Neural cell (in vitro differentiated cells): ENCODE data around the gene TNFRSF4. TPM values are rescaled to one million over a fixed set of nuclear protein-coding genes. Genes with fewer than 3 reads are reported as not detected.

Experiments used
- H2AFZ ChIP-seq: fragments of 200-600, 300-800 bp; sonication (generic), shearing (Covaris generic); 2 replicates; pipeline ENCODE4 v1.6.0; 2014; ENCODE audit warnings: low read depth, mild to moderate bottlenecking, antibody characterized with exemption, low read length, moderate library complexity
- H3F3A ChIP-seq: fragments of 200-600 bp; shearing (Covaris generic); 2 replicates; pipeline ENCODE4 v1.6.1; 2016; ENCODE audit warnings: mild to moderate bottlenecking, moderate library complexity, mixed read lengths, antibody characterized with exemption, low read length; ENCODE audit not compliant: insufficient read depth, poor library complexity, severe bottlenecking
- H3K27ac ChIP-seq: fragments of 200-600, 300-800 bp; sonication (generic), shearing (Covaris generic); 2 replicates; pipeline ENCODE4 v1.5.1; 2014; ENCODE audit warnings: mild to moderate bottlenecking, low read length, moderate library complexity
- H3K27me3 ChIP-seq: fragments of 300-800, 200-600 bp; sonication (generic), shearing (Covaris generic); 2 replicates; pipeline ENCODE4 v1.6.0; 2014; ENCODE audit warnings: mild to moderate bottlenecking, low read depth, low read length, moderate library complexity; ENCODE audit not compliant: insufficient read depth
- H3K36me3 ChIP-seq: fragments of 300-800, 200-600 bp; sonication (generic), shearing (Covaris generic); 2 replicates; pipeline ENCODE4 v1.5.1; 2014; ENCODE audit warnings: mild to moderate bottlenecking, antibody characterized with exemption, low read length, moderate library complexity; ENCODE audit not compliant: insufficient read depth
- H3K4me2 ChIP-seq: fragments of 300-800, 200-600 bp; sonication (generic), shearing (Covaris generic); 2 replicates; pipeline ENCODE4 v1.6.0; 2014; ENCODE audit warnings: mild to moderate bottlenecking, low read length
- H3K4me3 ChIP-seq: fragments of 300-800, 200-600 bp; sonication (generic), shearing (Covaris generic); 2 replicates; pipeline ENCODE4 v1.5.1; 2014; ENCODE audit warnings: mild to moderate bottlenecking, low read length, moderate library complexity
- H3K79me2 ChIP-seq: fragments of 200-600 bp; shearing (Covaris generic); replicated peaks from 2 replicates; pipeline ENCODE4 v1.6.0; 2014; ENCODE audit warnings: mild to moderate bottlenecking, low read length, moderate library complexity; ENCODE audit not compliant: insufficient read depth
- H3K9ac ChIP-seq: fragments of 300-800, 200-600 bp; sonication (generic), shearing (Covaris generic); 2 replicates; pipeline ENCODE4 v1.6.1; 2016; ENCODE audit warnings: mild to moderate bottlenecking, low read length, mixed read lengths
- H3K9me2 ChIP-seq: fragments of 200-600 bp; shearing (Covaris generic); 2 replicates; pipeline ENCODE4 v1.6.1; 2016; ENCODE audit warnings: mild to moderate bottlenecking, low read length, mixed read lengths; ENCODE audit not compliant: insufficient read depth
- H3K9me3 ChIP-seq: fragments of 200-600, 300-800 bp; sonication (generic), shearing (Covaris generic); 2 replicates; pipeline ENCODE4 v1.6.1; 2016; ENCODE audit warnings: mild to moderate bottlenecking, mixed run types, low read length, moderate library complexity, mixed read lengths
- H4K20me1 ChIP-seq: fragments of 200-600 bp; shearing (Covaris generic); 2 replicates; pipeline ENCODE4 v1.6.1; 2016; ENCODE audit warnings: mild to moderate bottlenecking, mixed run types; ENCODE audit not compliant: insufficient read depth
- EP300 ChIP-seq: fragments of 450-650 bp; conservative IDR thresholded peaks from 2 replicates; pipeline ENCODE4 v1.6.1; 2014; ENCODE audit warnings: antibody characterized with exemption, mild to moderate bottlenecking, moderate library complexity; ENCODE audit not compliant: poor library complexity, severe bottlenecking
- EZH2 ChIP-seq: fragments of 200-600, 300-800 bp; shearing (Covaris generic), sonication (generic); IDR thresholded peaks from 2 replicates; pipeline ENCODE4 v1.6.1; 2014; ENCODE audit warnings: antibody characterized with exemption, low read length, borderline replicate concordance, mild to moderate bottlenecking; ENCODE audit not compliant: insufficient read depth, poor library complexity, severe bottlenecking
- MXI1 ChIP-seq: fragments of 450-650 bp; conservative IDR thresholded peaks from 2 replicates; pipeline ENCODE4 v1.6.1; 2014; ENCODE audit warnings: antibody characterized with exemption, mild to moderate bottlenecking; ENCODE audit not compliant: poor library complexity, severe bottlenecking
- POLR2AphosphoS5 ChIP-seq: IDR thresholded peaks from 2 replicates; pipeline ENCODE4 v1.6.1; 2012
- RAD21 ChIP-seq: fragments of 450-650 bp; conservative IDR thresholded peaks from 2 replicates; pipeline ENCODE4 v1.6.1; 2014; ENCODE audit warnings: antibody characterized with exemption, mild to moderate bottlenecking, moderate library complexity
- SMC3 ChIP-seq: fragments of 450-650 bp; conservative IDR thresholded peaks from 2 replicates; pipeline ENCODE4 v1.6.1; 2014; ENCODE audit warnings: antibody characterized with exemption, mild to moderate bottlenecking, moderate library complexity; ENCODE audit not compliant: poor library complexity
- TAF1 ChIP-seq: IDR thresholded peaks from 2 replicates; pipeline ENCODE4 v1.6.1; 2012; ENCODE audit warnings: low read depth
- polyA plus RNA-seq: library from polyadenylated mRNA; depleted of rRNA; stranded (reverse); fragments of >200 nt; gene quantifications from 2 replicates; pipeline ENCODE4 v1.2.3, GENCODE V29; 2014
- TF ChIP-seq, protein P1 (sequence below): fragments of 450-650 bp; IDR thresholded peaks from 2 replicates; pipeline ENCODE4 v1.5.1; 2014; ENCODE audit warnings: antibody characterized with exemption, mild to moderate bottlenecking, moderate library complexity; ENCODE audit not compliant: poor library complexity, severe bottlenecking
- TF ChIP-seq, protein P2 (sequence below): IDR thresholded peaks from 2 replicates; pipeline ENCODE4 v1.6.1; 2012; ENCODE audit warnings: borderline replicate concordance

TNFRSF4 gene
- polyA plus RNA-seq, 1 donor from 2014 or later: not detected

DNA sequence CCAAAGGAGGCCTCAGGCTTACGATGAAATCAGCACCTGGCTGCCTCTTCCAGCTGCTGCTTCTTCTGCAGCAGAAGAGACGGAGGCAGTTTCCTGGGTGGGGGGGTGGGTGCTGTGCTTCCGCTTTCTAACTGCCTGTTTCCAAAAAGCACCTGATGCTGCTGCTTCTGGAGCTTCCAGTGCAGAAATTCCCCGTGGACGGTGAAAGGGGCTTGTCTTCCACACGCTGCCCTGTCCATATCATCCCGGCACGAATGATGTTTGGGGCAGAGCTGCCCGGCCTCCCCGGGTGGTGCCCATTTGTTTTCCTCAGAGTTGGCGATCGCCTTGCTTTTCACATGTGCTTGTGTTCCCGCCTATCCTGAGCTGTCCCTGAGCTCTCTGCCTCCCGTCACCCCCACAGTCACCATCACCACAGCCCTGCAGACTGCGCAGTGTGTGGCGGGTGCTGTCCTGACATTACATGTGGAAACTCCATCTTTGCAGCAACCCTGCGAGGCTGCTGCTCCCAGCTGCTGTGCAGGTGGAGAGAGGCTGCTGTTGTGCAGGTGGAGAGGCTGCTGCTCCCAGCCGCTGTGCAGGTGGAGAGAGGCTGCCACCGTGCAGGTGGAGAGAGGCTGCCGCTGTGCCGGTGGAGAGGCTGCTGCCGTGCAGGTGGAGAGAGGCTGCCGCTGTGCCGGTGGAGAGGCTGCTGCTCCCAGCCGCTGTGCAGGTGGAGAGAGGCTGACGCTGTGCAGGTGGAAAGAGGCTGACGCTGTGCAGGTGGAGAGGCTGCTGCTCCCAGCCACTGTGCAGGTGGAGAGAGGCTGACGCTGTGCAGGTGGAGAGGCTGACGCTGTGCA is 38.5 kb downstream of the TNFRSF4 start:
- no peaks in the 10 kb centered on the region for H3K27me3 ChIP-seq
- no peaks in the 10 kb centered on the region for H3F3A ChIP-seq
- no peak overlapping the region for H3K4me2 ChIP-seq
- no peaks in the 10 kb centered on the region for H3K9me3 ChIP-seq
- no peaks in the 10 kb centered on the region for H3K9me2 ChIP-seq
- H3K79me2 ChIP-seq: no peaks in the 10 kb centered on the region
- no peaks in the 10 kb centered on the region for H3K36me3 ChIP-seq
- no peak overlapping the region for H3K9ac ChIP-seq
- H2AFZ ChIP-seq: no peak overlapping the region
- H3K4me3 ChIP-seq: no peak overlapping the region
- no peaks in the 10 kb centered on the region for H4K20me1 ChIP-seq
- no peak overlapping the region for H3K27ac ChIP-seq
- TF ChIP-seq SMC3: no peak
- TF ChIP-seq, protein P1, sequence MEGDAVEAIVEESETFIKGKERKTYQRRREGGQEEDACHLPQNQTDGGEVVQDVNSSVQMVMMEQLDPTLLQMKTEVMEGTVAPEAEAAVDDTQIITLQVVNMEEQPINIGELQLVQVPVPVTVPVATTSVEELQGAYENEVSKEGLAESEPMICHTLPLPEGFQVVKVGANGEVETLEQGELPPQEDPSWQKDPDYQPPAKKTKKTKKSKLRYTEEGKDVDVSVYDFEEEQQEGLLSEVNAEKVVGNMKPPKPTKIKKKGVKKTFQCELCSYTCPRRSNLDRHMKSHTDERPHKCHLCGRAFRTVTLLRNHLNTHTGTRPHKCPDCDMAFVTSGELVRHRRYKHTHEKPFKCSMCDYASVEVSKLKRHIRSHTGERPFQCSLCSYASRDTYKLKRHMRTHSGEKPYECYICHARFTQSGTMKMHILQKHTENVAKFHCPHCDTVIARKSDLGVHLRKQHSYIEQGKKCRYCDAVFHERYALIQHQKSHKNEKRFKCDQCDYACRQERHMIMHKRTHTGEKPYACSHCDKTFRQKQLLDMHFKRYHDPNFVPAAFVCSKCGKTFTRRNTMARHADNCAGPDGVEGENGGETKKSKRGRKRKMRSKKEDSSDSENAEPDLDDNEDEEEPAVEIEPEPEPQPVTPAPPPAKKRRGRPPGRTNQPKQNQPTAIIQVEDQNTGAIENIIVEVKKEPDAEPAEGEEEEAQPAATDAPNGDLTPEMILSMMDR: no peak
- TF ChIP-seq MXI1: no peak
- TF ChIP-seq TAF1: no peak
- TF ChIP-seq POLR2AphosphoS5: no peak
- no peak for TF ChIP-seq RAD21
- TF ChIP-seq, protein P2, sequence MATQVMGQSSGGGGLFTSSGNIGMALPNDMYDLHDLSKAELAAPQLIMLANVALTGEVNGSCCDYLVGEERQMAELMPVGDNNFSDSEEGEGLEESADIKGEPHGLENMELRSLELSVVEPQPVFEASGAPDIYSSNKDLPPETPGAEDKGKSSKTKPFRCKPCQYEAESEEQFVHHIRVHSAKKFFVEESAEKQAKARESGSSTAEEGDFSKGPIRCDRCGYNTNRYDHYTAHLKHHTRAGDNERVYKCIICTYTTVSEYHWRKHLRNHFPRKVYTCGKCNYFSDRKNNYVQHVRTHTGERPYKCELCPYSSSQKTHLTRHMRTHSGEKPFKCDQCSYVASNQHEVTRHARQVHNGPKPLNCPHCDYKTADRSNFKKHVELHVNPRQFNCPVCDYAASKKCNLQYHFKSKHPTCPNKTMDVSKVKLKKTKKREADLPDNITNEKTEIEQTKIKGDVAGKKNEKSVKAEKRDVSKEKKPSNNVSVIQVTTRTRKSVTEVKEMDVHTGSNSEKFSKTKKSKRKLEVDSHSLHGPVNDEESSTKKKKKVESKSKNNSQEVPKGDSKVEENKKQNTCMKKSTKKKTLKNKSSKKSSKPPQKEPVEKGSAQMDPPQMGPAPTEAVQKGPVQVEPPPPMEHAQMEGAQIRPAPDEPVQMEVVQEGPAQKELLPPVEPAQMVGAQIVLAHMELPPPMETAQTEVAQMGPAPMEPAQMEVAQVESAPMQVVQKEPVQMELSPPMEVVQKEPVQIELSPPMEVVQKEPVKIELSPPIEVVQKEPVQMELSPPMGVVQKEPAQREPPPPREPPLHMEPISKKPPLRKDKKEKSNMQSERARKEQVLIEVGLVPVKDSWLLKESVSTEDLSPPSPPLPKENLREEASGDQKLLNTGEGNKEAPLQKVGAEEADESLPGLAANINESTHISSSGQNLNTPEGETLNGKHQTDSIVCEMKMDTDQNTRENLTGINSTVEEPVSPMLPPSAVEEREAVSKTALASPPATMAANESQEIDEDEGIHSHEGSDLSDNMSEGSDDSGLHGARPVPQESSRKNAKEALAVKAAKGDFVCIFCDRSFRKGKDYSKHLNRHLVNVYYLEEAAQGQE: no peak
- TF ChIP-seq EP300: no peak
- no peak for TF ChIP-seq EZH2

GRCh38 chr1:1173793-1174415 is 40.0 kb downstream of the TNFRSF4 start, which contains the start of gene TTLL10:
TTLL10 (plus strand) TSS chr1:1173880; CDS start chr1:1179216, 5,336 bp downstream.
- Histone ChIP-seq H3K27me3 (no peaks in the 10 kb centered on the region), H3K9ac (no peak within 1 kb of the TSS), H3K27ac (no peak within 1 kb of the TSS), H3K4me3 (no peak within 1 kb of the TSS), H2AFZ (no peak within 1 kb of the TSS), H4K20me1 (no peaks in the 10 kb centered on the region), H3K9me3 (no peaks in the 10 kb centered on the region), H3K4me2 (no peak within 1 kb of the TSS), H3K36me3 (no peaks in the 10 kb centered on the region), H3K9me2 (no peaks in the 10 kb centered on the region), H3K79me2 (no peaks in the 10 kb centered on the region), H3F3A (no peaks in the 10 kb centered on the region)
- TF ChIP-seq TAF1: no peak
- no peak for TF ChIP-seq MXI1
- no peak for TF ChIP-seq EP300
- no peak for TF ChIP-seq RAD21
- no peak for TF ChIP-seq SMC3
- TF ChIP-seq POLR2AphosphoS5: no peak
- no peak for TF ChIP-seq EZH2
- TF ChIP-seq, protein P1: no peak
- TF ChIP-seq, protein P2: no peak
